Measurements from ENCODE around the gene PKHD1.

The PKHD1 gene

GRCh38 chr6:51578362-51578761 is 509.1 kb downstream of the PKHD1 start:
- no peak for FAIRE-seq
- no peak for TF ChIP-seq POLR2A (IDR thresholded peaks at IDR 0.05; ENCODE audit: low read depth, low read length)

DNA sequence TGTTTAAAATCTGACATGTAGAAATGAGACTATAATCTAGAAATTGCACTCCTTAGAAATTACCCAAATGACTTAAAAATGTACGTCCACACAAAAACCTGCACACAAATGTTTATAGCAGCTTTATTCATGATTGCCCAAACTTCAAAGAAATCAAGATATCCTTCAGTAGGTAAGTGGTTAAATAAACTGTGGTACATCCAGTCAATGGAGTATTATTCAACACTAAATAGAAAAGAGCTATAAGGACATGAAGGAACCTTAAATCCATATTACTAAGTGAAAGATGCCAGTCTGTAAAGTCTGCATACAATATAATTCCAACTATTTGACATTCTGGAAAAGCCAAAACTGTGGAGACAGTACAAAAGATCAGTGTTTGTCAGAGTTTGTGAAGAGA is 513.4 kb downstream of the PKHD1 start:
- FAIRE-seq (no peak), DNase-seq (ENCODE audit: insufficient read length, low spot score) (no peak)
- TF ChIP-seq POLR2A (IDR thresholded peaks at IDR 0.05; ENCODE audit: low read depth, low read length), result no peak

More at GRCh38 chr6:51578362-51578761, 509.1 kb downstream of the PKHD1 start:
- DNase-seq (ENCODE audit: insufficient read length, low spot score), result no peak

GRCh38 chr6:51571168-51571567 is 516.2 kb downstream of the PKHD1 start:
- FAIRE-seq, result no peak
- no peak for TF ChIP-seq POLR2A (IDR thresholded peaks at IDR 0.05; ENCODE audit: low read depth, low read length)
- DNase-seq (ENCODE audit: insufficient read length, low spot score), result no peak

- no peak for FAIRE-seq
- no peak for TF ChIP-seq POLR2A (IDR thresholded peaks at IDR 0.05; ENCODE audit: low read depth, low read length)
- no peak for DNase-seq (ENCODE audit: insufficient read length, low spot score)
Observed at GRCh38 chr6:51570168-51570921, 517.1 kb downstream of the PKHD1 start.

DNA sequence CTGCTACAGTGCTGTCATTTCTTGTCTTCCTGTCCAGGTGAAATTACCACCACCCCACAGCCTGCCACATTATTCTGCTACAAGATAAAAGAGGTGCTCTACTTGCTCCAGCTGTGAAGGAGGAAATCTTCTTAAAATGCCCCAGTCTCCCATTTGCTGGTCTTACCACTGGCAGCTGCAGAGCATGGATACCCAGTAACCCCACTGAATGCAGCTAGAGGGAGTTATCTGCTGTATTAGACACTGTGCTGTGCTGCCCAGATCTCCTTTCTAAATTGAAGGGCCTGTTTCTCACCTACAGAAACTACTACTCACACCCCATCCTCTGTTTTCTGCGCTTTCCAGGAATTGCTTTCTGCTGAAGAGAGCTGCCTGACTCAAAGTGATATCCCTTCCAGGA is 517.8 kb downstream of the PKHD1 start:
- TF ChIP-seq POLR2A (IDR thresholded peaks at IDR 0.05; ENCODE audit: low read depth, low read length), result no peak
- FAIRE-seq (no peak), DNase-seq (ENCODE audit: insufficient read length, low spot score) (no peak)

GRCh38 chr6:51568771-51569170 is 518.6 kb downstream of the PKHD1 start:
- DNase-seq (ENCODE audit: insufficient read length, low spot score), result no peak
- no peak for TF ChIP-seq POLR2A (IDR thresholded peaks at IDR 0.05; ENCODE audit: low read depth, low read length)

DNA sequence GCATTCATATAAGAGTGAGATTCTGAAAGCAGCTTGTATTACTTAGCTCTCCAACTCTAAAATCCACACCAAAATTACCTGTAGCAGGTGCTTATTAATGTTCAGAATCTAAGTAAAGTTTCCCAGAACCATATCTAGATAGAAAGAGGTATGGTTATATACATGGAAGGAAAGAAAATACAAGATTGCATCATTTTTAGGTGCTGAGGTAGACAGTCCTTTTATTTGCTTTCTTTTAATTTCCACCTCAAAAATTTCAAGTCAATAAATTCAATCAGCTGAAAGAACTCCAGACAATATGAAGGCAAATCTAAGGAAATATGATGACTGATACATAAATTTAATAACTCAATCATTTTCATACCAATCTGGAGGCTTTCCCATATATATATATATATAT is 521.9 kb downstream of the PKHD1 start:
- no peak for DNase-seq (ENCODE audit: insufficient read length, low spot score)
- TF ChIP-seq POLR2A (IDR thresholded peaks at IDR 0.05; ENCODE audit: low read depth, low read length), result no peak
- no peak for FAIRE-seq

More at GRCh38 chr6:51568771-51569170, 518.6 kb downstream of the PKHD1 start:
- FAIRE-seq, result no peak

Data from H54 (cell line).